Ovary (tissue), 10 donors: ENCODE results near the gene EFNA4. TPM values are rescaled to one million over a fixed set of nuclear protein-coding genes. Genes with fewer than 3 reads are reported as not detected.
A peak's percentile ranks its signal among the peaks of the same experiment; 100 is the strongest.

Experiments
- DNase-seq, 5 donors: peaks; one replicate each; pipeline ENCODE4 v3.0.0-alpha.2; 2019 to 2020
- H3K27ac ChIP-seq, 2 donors: fragments of 200-600 bp; one replicate each; pipeline versions ENCODE4 v1.5.1 to v1.8.0; 2019 to 2022
- H3K27me3 ChIP-seq: fragments of 200-600 bp; one replicate; pipeline ENCODE4 v1.8.0; 2022
- H3K36me3 ChIP-seq: fragments of 200-600 bp; sonication (generic); one replicate; pipeline ENCODE4 v1.5.1; 2019
- H3K4me1 ChIP-seq: one replicate; pipeline ENCODE4 v1.8.1; 2013; ENCODE audit warnings: mild to moderate bottlenecking, moderate library complexity; ENCODE audit not compliant: insufficient read depth
- H3K4me3 ChIP-seq: fragments of 200-600 bp; sonication (generic); one replicate; pipeline ENCODE4 v1.5.1; 2017
- H3K9me3 ChIP-seq, 2 donors: fragments of 200-600 bp in 1 of 2; sonication (generic) in 1 of 2; one replicate each; pipeline versions ENCODE4 v1.5.1 to v1.8.1; 2013 to 2019; ENCODE audit warnings: mild to moderate bottlenecking in 1 of 2, moderate library complexity in 1 of 2
- EP300 ChIP-seq: sonication (generic); formaldehyde crosslinking; IDR thresholded peaks from one replicate; pipeline ENCODE4 v1.6.1; 2017; ENCODE audit warnings: antibody characterized with exemption
- POLR2A ChIP-seq: fragments of 450-650 bp; IDR thresholded peaks from one replicate; pipeline ENCODE4 v1.6.1; 2017; ENCODE audit warnings: antibody characterized with exemption, mild to moderate bottlenecking, moderate library complexity
- WGBS, 3 donors: extraction: QIAGEN DNeasy Blood & Tissue Kit in 1 of 3; methylation state at CpG; one replicate each; pipeline versions ENCODE4 v1.1.5 to v1.1.7; 2013 to 2017; 5-methylcytosine and 5-hydroxymethylcytosine counted together
- intact Hi-C, 4 donors: fragments of 100-400 bp; cut with DNase I; formaldehyde crosslinking; loops; one replicate each; pipeline versions ENCODE4 v1.11.0 to v1.15.1; 2022 to 2023
- long read RNA-seq, 3 donors: library from polyadenylated mRNA in 2 of 3; unstranded in 2 of 3; transcript quantifications; one replicate each; pipeline ENCODE4 v2.0.0 and lab custom pipeline, GENCODE V29; 2021 to 2026
- polyA plus RNA-seq, 2 donors: library from polyadenylated mRNA; stranded (reverse); fragments of 200-250 nt in 1 of 2; fragments of 350-450 nt in 1 of 2; fragmentation: Illumina TruSeq in 1 of 2; extraction: RNeasy Lipid Tissue Mini Kit (QIAGEN cat#74804) in 1 of 2; gene quantifications; one replicate each; pipeline ENCODE4 v1.2.3, GENCODE V29; 2013 to 2014
- total RNA-seq, 7 donors: library from RNA; depleted of rRNA in 2 of 7; stranded (reverse); fragments of >200 nt in 2 of 7; fragmentation: NEBNext Ultra II Directional in 3 of 7; extraction: Animal tissue kit (Norgen Biotek cat#: 25700) in 3 of 7; gene quantifications; one replicate each; pipeline versions ENCODE4 v1.1.0 to v1.2.4, GENCODE V29; 2016 to 2023
- TF ChIP-seq, protein P1 (sequence below), 3 donors: fragments of 450-650 bp in 2 of 3; fragments of 200-600 bp in 1 of 3; IDR thresholded peaks; one replicate each; pipeline versions ENCODE4 v1.5.1 to v1.8.0; 2016 to 2022; ENCODE audit warnings: antibody characterized with exemption in 3 of 3, mild to moderate bottlenecking in 1 of 3
- donor health status: DM: no; HTN: no; CAD: no; lungs with moderate emphysema.
- donor health status: DM: no; HTN: no; CAD: no.
- donor health status: Bipolar disorder and iron deficiency.
- donor health status: DM: yes; HTN: yes; CAD: no.
- donor health status: DM: no; HTN: no; CAD: no.
- donor health status: DM: yes; HTN: yes; CAD: no.

Gene EFNA4, protein sequence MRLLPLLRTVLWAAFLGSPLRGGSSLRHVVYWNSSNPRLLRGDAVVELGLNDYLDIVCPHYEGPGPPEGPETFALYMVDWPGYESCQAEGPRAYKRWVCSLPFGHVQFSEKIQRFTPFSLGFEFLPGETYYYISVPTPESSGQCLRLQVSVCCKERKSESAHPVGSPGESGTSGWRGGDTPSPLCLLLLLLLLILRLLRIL
- total RNA-seq (10 to 100 TPM in 5 of 7 donors, 1 to 10 TPM in 2; 8.6 to 14.1 (median 12.2) TPM), polyA plus RNA-seq (10 to 100 TPM in 1 of 2 donors, 1 to 10 TPM in 1; 7.3 to 10.6 TPM)
- long read RNA-seq, donor 1, transcript EFNA4-202 (4 exons, 1,263 nt), result major isoform, 44 of 53 reads
- long read RNA-seq, donor 1, partial matches to known transcripts, result 1 of 53 reads
- long read RNA-seq, donor 1, other reads (novel, unspliced or antisense), result 7 of 53 reads
- long read RNA-seq, donor 2, transcript EFNA4-202 (4 exons, 1,263 nt), result major isoform, 6 of 8 reads
- long read RNA-seq, donor 2, partial matches to known transcripts, result 0 of 8 reads
- long read RNA-seq, donor 2, other reads (novel, unspliced or antisense), result 0 of 8 reads
- long read RNA-seq, donor 3, transcript EFNA4-202 (4 exons, 1,263 nt), result major isoform, 10 of 12 reads
- long read RNA-seq, donor 3, partial matches to known transcripts, result 1 of 12 reads
- long read RNA-seq, donor 3, other reads (novel, unspliced or antisense), result 0 of 12 reads

DNA sequence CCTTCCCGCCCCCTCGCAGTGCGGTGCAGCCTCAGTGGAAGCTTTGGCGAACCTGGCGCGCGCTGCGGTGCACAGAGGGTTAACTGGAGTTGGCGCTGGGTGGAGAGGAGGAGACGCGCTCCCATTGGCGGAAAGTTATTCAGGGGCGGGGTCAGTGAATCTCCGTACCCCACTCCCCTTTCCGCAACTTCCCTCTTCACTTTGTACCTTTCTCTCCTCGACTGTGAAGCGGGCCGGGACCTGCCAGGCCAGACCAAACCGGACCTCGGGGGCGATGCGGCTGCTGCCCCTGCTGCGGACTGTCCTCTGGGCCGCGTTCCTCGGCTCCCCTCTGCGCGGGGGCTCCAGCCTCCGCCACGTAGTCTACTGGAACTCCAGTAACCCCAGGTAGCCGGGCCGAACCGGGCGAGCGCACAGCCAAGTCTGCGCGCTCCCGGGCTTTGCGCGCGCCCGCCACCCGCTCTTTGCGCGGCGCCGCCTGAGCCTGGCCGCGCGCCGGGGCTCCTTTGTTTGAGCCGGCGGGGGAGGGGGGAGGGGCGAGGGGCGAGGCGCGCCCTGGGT is at the start of gene EFNA4:
EFNA4 (plus strand) TSS at position 191 of the 561 bp plus-strand sequence; CDS start at position 275, 84 bp downstream.
- 0 to 1% (median 0%) methylated on average over 29 to 57 of the region's 57 CpGs for WGBS, 3 donors
- H3K36me3 ChIP-seq, result no peaks in the 10 kb centered on the region
- H3K4me3 ChIP-seq, result peak within 1 kb of the TSS; percentile 75
- H3K9me3 ChIP-seq, result no peaks in the 10 kb centered on the region
- no peaks in the 10 kb centered on the region for H3K27me3 ChIP-seq
- peaks cover 7% of the 10 kb centered on the region for H3K4me1 ChIP-seq
- peak within 1 kb of the TSS; percentile 71 to 81 for H3K27ac ChIP-seq
- peak; percentile 83 to 88 (median 86) for DNase-seq
- intact Hi-C loops, result loop anchor here in 3 of 4 donors (5.0 to 10.0 kb wide), 2 partner anchors 106 to 279 kb away; partner anchors contain the start of gene PBXIP1 (in 2 of the 3)
- TF ChIP-seq POLR2A, result peak; percentile 45
- TF ChIP-seq, protein P1, sequence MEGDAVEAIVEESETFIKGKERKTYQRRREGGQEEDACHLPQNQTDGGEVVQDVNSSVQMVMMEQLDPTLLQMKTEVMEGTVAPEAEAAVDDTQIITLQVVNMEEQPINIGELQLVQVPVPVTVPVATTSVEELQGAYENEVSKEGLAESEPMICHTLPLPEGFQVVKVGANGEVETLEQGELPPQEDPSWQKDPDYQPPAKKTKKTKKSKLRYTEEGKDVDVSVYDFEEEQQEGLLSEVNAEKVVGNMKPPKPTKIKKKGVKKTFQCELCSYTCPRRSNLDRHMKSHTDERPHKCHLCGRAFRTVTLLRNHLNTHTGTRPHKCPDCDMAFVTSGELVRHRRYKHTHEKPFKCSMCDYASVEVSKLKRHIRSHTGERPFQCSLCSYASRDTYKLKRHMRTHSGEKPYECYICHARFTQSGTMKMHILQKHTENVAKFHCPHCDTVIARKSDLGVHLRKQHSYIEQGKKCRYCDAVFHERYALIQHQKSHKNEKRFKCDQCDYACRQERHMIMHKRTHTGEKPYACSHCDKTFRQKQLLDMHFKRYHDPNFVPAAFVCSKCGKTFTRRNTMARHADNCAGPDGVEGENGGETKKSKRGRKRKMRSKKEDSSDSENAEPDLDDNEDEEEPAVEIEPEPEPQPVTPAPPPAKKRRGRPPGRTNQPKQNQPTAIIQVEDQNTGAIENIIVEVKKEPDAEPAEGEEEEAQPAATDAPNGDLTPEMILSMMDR (IDR thresholded peaks at IDR 0.05), result no peak

DNA sequence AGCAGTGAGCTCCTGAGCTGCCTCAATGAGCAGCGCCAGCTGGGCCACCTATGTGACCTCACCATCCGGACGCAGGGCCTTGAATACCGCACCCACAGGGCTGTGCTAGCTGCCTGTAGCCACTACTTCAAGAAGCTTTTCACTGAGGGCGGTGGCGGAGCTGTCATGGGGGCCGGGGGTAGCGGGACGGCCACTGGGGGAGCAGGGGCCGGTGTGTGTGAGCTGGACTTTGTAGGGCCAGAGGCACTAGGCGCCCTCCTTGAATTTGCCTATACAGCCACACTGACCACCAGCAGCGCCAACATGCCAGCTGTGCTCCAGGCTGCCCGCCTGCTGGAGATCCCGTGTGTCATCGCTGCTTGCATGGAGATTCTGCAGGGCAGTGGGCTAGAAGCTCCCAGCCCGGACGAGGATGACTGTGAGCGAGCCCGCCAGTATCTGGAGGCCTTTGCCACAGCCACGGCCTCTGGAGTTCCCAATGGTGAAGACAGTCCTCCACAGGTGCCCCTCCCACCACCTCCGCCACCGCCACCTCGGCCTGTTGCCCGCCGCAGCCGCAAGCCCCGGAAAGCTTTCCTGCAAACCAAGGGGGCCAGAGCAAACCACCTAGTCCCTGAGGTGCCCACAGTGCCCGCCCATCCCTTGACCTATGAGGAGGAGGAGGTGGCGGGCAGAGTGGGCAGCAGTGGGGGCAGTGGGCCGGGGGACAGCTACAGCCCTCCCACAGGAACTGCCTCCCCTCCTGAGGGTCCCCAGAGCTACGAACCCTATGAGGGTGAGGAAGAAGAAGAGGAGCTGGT is 48.6 kb upstream of the EFNA4 start:
- TF ChIP-seq, protein P1 (IDR thresholded peaks at IDR 0.05), result no peak
- TF ChIP-seq EP300, result no peak
- TF ChIP-seq POLR2A, result no peak
- Histone ChIP-seq H3K4me3 (no peak overlapping the region), H3K36me3 (no peaks in the 10 kb centered on the region), H3K27ac (no peak overlapping the region), H3K9me3 (no peaks in the 10 kb centered on the region), H3K27me3 (no peaks in the 10 kb centered on the region), H3K4me1 (peaks cover 16% of the 10 kb centered on the region)
- 86 to 89% (median 88%) methylated on average over 31 of the region's 31 CpGs for WGBS, 3 donors
- peak in 2 of 5 donors; percentile 34 to 41 for DNase-seq
- intact Hi-C loops, result loop anchor here in 1 of 4 donors (5.0 kb wide), 1 partner anchor 37 kb away; the partner anchor contains the start of gene ADAM15

DNA sequence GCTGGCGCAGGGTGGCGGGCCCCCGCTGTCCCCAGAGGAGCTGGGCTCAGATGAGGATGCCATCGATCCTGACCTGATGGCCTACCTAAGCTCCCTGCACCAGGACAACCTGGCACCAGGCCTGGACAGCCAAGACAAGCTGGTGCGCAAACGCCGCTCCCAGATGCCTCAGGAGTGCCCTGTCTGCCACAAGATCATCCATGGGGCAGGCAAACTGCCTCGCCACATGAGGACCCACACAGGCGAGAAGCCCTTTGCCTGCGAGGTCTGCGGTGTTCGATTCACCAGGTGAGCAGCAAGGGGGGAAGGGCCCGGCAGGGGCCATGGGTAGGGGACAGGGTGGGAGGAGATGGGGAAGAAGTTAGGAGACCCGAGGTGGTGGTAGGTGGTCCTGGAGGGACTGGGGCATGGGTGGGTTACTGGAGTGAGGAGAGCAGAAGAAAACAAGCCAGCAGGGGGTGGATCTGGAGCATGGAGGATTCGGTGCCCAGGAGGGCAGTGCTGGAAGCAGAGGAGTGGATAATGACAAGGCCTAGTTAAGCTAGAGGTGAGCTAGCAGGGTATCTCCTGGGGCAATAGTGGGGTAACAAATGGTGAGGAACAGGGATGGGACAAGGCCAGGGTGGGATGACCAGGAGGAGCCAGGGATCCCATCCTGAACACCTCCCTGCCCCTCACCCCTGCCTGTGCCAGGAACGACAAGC is 47.9 kb upstream of the EFNA4 start:
- Histone ChIP-seq H3K36me3 (no peaks in the 10 kb centered on the region), H3K4me3 (no peak overlapping the region), H3K9me3 (no peaks in the 10 kb centered on the region), H3K27ac (no peak overlapping the region), H3K4me1 (peaks cover 16% of the 10 kb centered on the region), H3K27me3 (no peaks in the 10 kb centered on the region)
- DNase-seq, result peak in 2 of 5 donors; percentile 31 to 39
- intact Hi-C loops, result loop anchor here in 1 of 4 donors (5.0 kb wide), 1 partner anchor 37 kb away; the partner anchor contains the start of gene ADAM15
- 85 to 86% (median 86%) methylated on average over 16 of the region's 16 CpGs for WGBS, 3 donors
- TF ChIP-seq EP300, result no peak
- TF ChIP-seq, protein P1 (IDR thresholded peaks at IDR 0.05), result no peak
- TF ChIP-seq POLR2A, result no peak
